Suppressor macrophage (primary cell): ENCODE measurements around the gene HECW1.
"Not testable (repeated sequence)": the region's sequence is repeated elsewhere in the genome, so short reads cannot be mapped to it uniquely, and the experiment has no call there.

Experiments used
- DNase-seq, 4 experiments: peaks; one replicate each; pipeline ENCODE4 v3.0.0-alpha.2; 2020 to 2022

Gene HECW1

DNA sequence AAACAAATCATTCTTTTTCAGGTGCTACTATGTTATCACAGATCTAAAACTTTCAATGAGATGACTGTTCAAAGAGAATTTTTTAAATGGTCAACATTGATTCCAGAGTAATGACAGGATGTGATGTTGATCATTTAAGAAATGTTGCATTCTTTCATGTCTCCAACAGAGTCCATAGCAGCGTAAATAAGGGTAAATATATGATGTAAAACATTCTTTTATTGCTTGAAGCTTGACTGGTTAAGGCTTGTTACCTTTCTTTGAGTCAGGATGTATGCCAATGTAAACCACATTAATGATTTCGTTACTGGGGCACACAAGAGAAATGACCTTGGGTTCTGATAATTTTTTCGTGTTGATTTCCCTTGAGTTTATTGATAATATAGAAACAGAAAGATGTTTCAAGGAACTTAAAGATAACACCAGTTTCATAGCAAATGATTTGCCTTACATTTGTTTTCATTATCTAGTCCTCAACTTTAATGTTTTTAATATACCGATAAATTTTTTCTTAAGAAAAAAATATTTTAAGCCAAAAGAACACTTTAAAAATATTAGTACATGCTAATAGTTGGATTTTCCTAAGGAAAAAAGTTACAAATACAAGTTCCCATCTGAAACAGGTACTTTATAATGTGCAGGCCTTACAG lies 473.9 kb downstream of the HECW1 start:
- DNase-seq: no peak

DNA sequence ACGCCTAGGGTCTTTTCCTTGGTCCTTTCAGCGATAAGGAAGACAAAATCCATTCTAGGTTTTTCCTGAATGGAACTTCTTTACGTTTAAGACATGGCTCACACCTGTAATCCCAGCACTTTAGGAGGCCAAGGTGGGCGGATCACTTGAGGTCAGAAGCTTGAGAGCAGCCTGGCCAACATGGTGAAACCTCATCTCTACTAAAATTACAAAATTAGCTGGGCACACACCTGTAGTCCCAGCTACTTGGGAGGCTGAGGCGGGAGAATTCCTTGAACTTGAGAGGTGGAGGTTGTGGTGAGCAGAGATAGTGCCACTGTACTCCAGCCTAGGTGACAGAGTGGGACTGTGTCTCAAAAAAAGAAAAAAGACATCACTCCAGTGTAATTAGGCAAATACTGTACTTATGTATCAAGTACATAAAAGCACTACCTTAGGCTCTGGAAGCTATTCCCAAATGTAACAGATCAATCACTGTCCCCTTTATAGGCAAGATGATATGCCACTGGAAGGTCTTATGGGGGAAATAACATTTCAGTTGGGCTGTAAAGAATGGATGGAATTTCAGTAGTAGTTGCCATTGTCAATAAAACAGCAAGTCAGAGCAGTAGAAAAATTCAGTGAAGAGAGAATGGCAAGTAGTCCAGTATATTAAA lies 476.2 kb downstream of the HECW1 start:
- no peak for DNase-seq

DNA sequence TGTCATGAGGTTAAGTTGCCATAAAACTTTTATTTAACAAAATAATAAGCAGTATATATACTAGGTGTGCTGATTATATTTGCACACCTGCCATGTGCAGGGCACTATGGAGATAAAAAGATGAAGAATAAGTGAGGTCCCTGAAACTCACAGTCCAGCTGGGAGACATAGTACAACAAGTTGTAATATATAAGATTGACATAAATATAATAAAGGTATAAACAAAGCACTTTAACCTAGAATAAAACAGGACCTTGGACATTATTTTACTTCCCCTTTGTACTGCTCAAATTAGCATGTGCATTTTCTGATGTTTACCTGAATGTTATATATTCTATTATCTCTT lies 476.7 kb downstream of the HECW1 start:
- DNase-seq: no peak

DNA sequence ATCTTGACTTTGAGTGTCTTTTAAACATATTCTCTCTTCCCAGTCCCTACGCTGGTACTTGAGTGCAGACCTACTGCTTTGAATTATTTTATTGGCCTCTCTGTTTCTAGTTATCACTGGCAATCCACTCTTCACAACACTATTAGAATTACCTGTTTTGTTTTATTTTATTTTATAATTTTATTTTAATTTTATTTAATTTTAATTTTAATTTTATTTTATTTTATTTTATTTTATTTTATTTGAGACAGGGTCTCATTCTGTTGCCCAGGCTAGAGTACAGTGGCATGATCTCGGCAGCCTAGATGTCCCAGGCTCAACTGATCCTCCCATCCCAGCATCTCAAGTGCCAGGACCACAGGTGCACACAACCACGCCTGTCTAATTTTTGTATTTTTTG lies 477.3 kb downstream of the HECW1 start:
- no peak for DNase-seq

DNA sequence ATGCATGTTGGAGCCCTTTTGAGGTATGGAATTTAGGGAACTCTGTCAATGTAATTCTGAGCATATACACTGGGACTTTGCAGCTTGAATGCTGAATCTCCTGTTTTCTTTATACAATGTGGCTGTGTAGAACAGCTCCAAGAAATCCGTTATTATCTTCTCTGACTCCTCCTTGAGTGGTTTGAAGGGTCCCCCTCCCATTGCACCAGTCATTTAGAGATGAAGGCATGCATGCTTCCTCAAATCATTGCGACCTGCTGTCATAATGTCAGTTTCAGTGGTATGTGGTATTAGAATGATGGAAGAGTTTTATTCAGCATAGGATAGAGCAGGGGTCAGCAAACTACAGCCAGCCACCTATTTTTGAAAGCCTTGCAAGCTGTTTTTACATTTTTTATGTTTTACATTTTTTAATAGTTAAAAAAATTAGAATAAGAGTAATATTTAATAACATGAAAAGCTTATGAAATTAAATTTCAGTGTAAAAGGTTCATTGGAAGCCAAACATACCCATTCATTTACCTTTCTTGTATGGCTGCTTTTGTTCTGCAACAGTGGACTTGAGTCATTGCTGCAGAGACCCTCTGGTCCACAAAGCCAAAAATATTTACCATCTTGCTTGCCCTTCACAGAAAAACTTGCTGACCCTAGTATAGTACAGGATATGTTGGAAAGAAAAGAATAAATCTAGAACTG lies 478.6 kb downstream of the HECW1 start:
- peak in 1 of 4 experiments; percentile 22 for DNase-seq

DNA sequence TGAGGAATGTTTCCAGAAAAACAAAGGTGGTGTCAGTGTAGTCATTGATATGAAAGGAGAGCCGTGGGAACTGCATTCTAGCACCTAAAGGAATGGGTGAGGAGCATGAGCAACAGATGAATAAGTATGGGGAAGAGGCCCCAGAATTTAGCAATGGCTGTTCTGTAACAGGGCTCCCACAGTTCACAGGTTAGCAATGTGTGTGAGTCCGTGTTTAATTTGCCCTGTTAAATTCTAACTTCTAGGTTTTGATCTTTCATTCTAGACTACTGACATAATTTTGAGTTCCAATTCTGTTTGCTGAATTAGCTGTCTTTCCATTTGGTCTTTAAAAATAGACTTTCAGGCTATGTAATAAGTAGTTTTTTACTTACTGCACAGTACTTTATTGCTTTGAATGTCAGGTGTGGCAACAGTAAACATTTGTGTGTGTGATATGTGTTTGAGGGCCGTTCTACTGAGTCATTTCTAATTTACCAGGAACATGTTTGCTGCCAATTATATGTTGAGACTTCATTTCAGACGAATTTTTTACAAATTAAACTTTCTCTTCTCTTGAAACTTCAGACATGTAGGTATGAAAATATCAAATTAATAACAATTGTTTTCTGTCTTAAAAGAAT lies 479.2 kb downstream of the HECW1 start:
- DNase-seq: no peak

DNA sequence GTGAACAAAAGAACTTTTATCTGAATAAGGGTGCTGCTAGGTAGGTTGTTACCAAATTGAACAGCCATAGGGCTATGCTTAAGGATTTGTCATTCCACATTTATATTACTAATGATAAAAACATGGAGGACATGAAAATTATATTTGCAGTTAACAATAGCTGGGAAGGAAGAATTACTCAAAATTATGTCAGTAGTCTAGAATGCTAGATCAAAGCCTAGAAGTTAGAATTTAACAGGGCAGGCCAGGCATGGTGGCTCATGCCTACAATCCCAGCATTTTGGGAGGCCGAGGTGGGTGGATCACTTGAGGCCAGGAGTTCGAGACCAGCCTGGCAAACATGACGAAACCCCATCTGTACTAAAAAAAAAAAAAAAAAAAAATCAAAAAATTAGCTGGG lies 479.9 kb downstream of the HECW1 start:
- no peak for DNase-seq

DNA sequence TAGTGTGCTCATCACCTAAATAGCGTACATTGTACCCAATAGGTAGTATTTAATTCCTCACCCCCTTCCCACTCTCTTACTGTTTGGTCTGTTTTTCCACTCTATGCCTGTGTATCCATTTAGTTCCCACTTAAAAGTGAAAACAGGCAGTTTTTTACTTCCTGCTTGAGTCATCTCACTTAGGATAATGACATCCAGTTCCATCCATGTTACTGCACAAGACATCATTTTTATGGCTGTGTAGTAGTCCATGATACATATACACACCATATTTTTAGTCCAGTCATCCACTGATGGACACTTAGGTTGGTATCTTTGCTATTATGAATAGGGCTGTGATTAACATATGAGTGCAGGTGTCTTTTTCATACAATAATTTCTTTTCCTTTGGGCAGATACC lies 480.6 kb downstream of the HECW1 start:
- peak in 2 of 4 experiments; percentile 33 to 45 for DNase-seq

DNA sequence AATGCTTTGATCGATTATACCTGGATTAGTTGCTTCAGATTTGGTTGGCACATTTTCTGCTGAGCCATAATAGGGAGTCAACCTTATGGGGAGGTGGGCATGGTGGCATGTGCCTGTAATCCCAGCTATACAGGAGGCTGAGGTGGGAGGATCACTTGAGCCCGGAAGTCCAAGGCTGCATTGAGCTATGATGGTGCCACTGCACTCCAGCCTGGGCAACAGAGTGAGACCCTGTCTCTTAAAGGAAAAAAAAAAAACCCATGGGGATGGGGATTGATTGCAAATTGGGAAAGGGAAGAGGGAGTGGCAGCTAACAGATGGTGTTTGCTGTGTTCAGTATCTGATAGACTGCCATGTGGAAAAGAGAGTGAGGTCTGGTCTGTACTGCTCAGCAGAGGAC lies 481.6 kb downstream of the HECW1 start:
- DNase-seq: no peak

DNA sequence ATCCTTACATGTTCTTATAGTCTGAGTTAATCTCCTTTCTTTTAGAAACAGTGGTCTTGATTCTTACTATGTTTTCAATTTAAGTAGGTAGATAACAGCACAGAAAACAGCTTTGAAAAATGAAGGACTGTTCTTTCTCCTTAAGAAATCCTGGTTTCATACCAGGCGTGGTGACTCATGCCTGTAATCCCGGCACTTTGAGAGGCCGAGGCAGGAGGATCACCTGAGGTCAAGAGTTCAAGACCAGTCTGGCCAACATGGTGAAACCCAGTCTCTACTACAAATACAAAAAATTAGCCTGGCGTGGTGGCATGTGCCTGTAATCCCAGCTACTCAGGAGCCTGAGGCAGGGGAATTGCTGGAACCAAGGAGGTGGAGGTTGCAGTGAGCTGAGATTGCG lies 484.0 kb downstream of the HECW1 start:
- DNase-seq: not testable (repeated sequence)

DNA sequence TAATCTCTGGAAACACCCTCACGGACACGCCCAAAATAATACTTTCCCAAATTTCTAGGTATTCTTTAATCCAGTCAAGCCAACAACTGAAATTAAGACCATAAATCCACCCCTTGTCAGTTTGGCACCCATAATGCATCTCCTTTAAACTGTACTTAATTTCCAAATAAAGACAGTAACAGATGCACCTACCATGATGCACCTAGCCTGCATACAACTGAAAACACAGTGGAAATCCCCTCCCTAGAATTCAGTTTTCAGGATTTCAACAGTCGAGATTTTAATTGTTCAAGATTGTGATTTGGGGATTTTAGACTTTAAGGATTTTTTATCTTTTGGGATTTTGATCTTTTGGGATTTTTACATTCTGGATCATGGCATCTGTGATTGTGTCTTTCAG lies 487.6 kb downstream of the HECW1 start:
- DNase-seq: no peak

DNA sequence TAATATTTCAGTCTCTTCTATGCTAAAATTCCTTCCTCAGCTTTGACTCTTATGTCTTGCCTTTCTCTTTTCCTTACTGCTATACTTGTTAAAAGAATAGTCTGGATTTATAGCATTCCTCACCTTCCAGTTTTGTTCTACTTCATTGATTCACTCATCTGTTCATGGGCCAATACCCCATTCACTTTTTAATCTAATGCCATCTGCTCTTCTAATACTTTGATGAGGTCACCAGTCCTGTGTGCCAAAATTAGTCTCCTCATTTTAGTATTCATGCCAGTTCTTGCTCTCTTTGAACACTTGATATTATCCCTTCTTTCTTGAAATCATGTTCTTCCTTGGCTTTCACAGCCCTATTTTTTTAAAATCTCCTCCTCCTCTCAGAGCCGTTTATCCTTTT lies 489.8 kb downstream of the HECW1 start:
- no peak for DNase-seq

DNA sequence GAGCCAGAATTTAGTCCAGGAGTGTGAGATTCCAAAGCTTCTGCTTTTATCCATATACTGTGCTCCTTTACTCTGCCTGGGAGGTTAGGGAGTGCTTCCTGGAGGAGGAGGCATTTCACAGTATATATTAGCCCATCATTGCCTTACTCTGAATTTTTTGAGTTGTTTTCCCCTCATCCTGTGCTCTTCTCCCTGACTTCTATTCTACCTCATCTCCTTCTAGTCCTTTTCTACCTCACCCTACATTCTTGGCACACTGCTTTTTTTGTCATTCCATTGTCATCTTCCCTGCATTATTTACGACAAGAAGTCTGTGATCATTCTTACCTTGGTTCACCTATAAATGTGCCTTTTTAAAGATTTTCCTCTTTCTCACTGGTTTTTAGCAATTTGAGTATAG lies 491.8 kb downstream of the HECW1 start:
- DNase-seq: no peak

DNA sequence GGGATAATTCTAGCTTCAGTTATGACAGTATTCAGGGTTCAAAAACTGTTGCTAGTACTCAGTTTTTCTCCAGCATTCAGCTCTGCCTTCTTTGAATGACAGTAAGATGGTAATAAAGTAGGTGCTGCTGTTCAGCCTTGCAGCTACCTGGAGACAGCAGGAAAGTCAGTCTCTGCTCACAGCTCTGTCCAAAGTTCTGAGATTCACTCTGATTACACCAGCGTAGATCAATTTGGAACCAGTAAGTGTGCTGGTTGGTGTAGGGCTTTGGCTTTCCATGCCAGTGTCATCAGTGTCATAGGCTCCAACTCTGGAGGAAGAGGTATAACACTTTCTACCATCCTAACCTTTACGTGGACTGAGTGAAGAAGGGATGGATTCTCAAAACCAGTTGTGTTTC lies 496.6 kb downstream of the HECW1 start:
- no peak for DNase-seq

DNA sequence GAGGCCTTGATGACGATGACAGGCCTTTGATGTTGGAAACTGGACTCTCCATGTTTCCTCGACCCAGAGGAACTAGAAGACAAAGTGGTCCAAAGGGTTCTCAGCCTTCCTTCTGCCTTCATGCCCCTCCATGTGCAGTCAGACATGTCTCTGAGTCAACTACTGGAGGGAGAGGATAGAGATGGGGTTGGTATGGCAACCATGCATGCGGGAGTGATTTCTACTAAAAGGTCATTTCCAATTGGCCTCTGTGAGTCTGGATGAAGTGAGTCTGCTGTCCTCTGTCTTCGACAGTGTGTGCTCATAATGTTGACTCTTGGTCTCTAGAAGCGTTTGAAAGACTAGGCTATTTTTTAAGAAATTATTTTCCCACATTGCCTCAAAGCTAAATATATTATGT lies 499.7 kb downstream of the HECW1 start:
- DNase-seq: no peak

DNA sequence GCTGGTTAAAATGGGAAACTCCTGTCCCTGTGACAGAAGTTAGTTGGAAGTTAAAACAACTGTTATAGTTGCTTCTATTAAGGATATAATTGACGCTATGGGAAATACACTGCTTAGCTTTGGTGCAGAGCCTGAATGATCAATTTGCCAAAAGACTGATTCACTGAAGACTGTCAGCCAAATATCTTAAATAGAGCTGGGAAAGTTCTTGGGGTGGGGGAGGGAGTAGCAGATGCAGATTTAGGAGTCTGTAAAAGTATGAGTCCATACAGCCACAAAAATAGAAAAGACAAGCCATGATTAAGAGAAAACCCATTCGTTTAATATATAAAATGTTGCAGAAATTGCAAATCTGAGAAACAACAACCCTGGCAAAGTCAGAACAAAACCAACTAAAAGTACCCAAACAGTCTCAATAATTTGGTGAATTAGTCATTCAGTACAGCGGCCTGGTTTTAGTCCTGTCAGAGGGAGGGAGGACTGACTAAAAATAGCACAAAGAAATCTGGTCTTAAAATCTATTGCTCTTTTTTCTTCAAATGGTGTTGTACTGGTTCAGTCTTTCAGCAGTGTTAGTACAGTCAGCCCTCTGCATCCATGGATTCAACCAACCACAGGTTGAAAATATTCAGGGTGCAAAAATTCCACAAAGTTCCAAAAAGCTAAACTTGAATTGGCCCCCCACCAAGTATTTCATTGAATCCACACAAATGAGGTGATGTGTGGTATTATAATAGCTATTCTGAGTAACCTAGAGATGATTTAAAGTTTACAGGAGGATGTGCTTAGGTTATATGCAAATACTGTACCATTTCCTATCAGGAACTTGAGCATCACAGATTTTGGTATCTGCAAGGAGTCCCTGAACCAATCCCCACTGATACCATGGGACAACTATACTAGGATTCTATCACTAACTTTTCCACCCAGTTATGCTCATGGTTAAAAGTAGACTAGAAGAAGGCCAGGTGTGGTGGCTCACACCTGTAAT lies 500.4 kb downstream of the HECW1 start:
- DNase-seq: no peak
